ENCODE results near the gene SLC2A6. TPM values are rescaled to one million over a fixed set of nuclear protein-coding genes. Genes with fewer than 3 reads are reported as not detected.

Gene SLC2A6
- total RNA-seq, 1 donor from 2014 or later, result 13.7 TPM

- no peak for DNase-seq (ENCODE audit: low spot score)
Measured at GRCh38 chr9:133521122-133522072, 42.5 kb upstream of the SLC2A6 start.

DNA sequence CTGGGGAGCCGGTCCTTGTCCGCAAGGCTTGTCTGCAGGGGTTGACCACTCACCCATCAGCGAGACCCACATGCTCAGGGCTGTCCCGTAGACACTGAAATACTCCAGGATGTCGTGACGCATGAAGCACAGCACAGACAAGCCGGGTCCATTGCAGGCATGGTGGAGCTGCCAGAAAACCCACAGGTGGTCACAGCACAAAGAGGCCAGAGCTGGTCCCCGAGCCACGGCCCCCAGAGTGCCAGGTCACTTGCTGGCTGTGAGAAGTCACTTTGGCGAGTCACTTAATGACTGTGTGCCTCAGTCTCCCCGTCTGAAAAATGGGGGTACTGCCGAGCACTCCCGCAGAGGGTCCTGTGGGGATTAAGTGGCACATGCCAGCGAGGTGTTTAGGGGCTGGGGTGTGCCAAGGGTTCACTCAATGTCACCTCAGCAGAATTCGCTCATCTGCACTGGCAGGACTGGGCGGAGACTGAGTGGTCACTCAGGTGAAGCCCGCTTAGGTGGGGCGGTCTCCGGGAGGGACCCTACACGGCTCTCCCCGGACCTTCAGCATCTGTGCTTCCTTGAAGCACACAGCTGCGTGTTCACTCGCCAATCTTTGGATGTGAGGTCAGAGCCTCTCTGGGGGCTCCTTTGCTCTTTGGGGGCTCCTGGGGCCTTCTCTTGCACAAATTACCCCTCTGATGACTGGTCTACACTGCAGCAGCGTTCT lies 41.4 kb upstream of the SLC2A6 start:
- peaks cover 6% of the 10 kb centered on the region for H3K27me3 Mint-ChIP-seq (ENCODE audit: low read depth)
- TF ChIP-seq CTCF (IDR thresholded peaks at IDR 0.05), result no peak
- no peak for DNase-seq (ENCODE audit: low spot score)
- no peaks in the 10 kb centered on the region for H3K9me3 Mint-ChIP-seq (ENCODE audit: low read depth)
- no peak overlapping the region for H3K27ac Mint-ChIP-seq (ENCODE audit: unreplicated experiment)
- H3K36me3 Mint-ChIP-seq (ENCODE audit: low read depth), result no peaks in the 10 kb centered on the region
- H3K4me3 Mint-ChIP-seq (ENCODE audit: unreplicated experiment), result no peak overlapping the region
- peaks cover 4% of the 10 kb centered on the region for H3K4me1 Mint-ChIP-seq (ENCODE audit: low read depth)

More at GRCh38 chr9:133521122-133522072, 42.5 kb upstream of the SLC2A6 start:
- Mint-ChIP-seq H3K36me3 (ENCODE audit: low read depth) (no peaks in the 10 kb centered on the region), H3K9me3 (ENCODE audit: low read depth) (no peaks in the 10 kb centered on the region), H3K27ac (ENCODE audit: unreplicated experiment) (no peak overlapping the region), H3K4me3 (ENCODE audit: unreplicated experiment) (no peak overlapping the region), H3K27me3 (ENCODE audit: low read depth) (peaks cover 6% of the 10 kb centered on the region), H3K4me1 (ENCODE audit: low read depth) (peaks cover 7% of the 10 kb centered on the region)
- TF ChIP-seq CTCF (IDR thresholded peaks at IDR 0.05), result no peak

DNA sequence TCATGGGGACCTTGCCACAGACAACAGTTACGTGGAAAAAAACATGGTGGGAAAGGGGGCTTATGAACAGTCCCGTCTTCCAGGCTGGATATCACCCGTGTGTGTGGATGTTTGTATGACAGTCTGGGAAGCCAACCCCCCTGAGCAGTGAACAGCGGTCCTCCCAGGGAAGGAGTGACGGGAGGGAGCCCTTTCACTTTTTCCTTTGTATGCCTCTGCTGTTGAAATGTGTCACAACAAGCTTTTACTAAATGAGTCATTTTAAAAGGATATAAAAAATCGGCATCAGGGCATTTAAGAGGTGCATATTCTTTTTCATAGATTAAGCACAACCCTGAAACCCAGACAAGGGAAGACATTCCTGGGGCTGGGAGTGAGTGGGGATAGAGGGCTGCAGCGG lies 40.8 kb upstream of the SLC2A6 start:
- Mint-ChIP-seq H3K4me1 (ENCODE audit: low read depth) (peaks cover 7% of the 10 kb centered on the region), H3K36me3 (ENCODE audit: low read depth) (no peaks in the 10 kb centered on the region), H3K9me3 (ENCODE audit: low read depth) (no peaks in the 10 kb centered on the region), H3K27ac (ENCODE audit: unreplicated experiment) (no peak overlapping the region), H3K27me3 (ENCODE audit: low read depth) (peaks cover 6% of the 10 kb centered on the region), H3K4me3 (ENCODE audit: unreplicated experiment) (no peak overlapping the region)
- no peak for TF ChIP-seq CTCF (IDR thresholded peaks at IDR 0.05)
- DNase-seq (ENCODE audit: low spot score), result no peak

- Mint-ChIP-seq H3K36me3 (ENCODE audit: low read depth) (no peaks in the 10 kb centered on the region), H3K27me3 (ENCODE audit: low read depth) (peaks cover 6% of the 10 kb centered on the region), H3K9me3 (ENCODE audit: low read depth) (no peaks in the 10 kb centered on the region), H3K27ac (ENCODE audit: unreplicated experiment) (no peak overlapping the region), H3K4me3 (ENCODE audit: unreplicated experiment) (no peak overlapping the region), H3K4me1 (ENCODE audit: low read depth) (peaks cover 11% of the 10 kb centered on the region)
- no peak for DNase-seq (ENCODE audit: low spot score)
- TF ChIP-seq CTCF (IDR thresholded peaks at IDR 0.05), result no peak
Measured at GRCh38 chr9:133518706-133519449, 40.0 kb upstream of the SLC2A6 start.

GRCh38 chr9:133518200-133518599 lies 39.3 kb upstream of the SLC2A6 start:
- no peak for DNase-seq (ENCODE audit: low spot score)

More at GRCh38 chr9:133518200-133518599, 39.3 kb upstream of the SLC2A6 start:
- no peak for TF ChIP-seq CTCF (IDR thresholded peaks at IDR 0.05)
- H3K4me1 Mint-ChIP-seq (ENCODE audit: low read depth), result peaks cover 12% of the 10 kb centered on the region
- no peak overlapping the region for H3K27ac Mint-ChIP-seq (ENCODE audit: unreplicated experiment)
- H3K4me3 Mint-ChIP-seq (ENCODE audit: unreplicated experiment), result no peak overlapping the region
- H3K36me3 Mint-ChIP-seq (ENCODE audit: low read depth), result no peaks in the 10 kb centered on the region
- H3K27me3 Mint-ChIP-seq (ENCODE audit: low read depth), result peaks cover 6% of the 10 kb centered on the region
- H3K9me3 Mint-ChIP-seq (ENCODE audit: low read depth), result no peaks in the 10 kb centered on the region

All from chondrocyte (in vitro differentiated cells).